Left lung (tissue), 10 donors: ENCODE data around the gene TMEM150C. TPM values are rescaled to one million over a fixed set of nuclear protein-coding genes. Genes with fewer than 3 reads are reported as not detected.
"Not testable (repeated sequence)": the region's sequence is repeated elsewhere in the genome, so short reads cannot be mapped to it uniquely, and the experiment has no call there.

ENCODE experiments used
- ATAC-seq: fragments of 200-7000 bp; cut with Tn5 transposase; one replicate; pipeline ENCODE4 v1.9.1; 2020; ENCODE audit warnings: moderate library complexity
- DNase-seq, 4 donors: peaks; one replicate each; pipeline ENCODE4 v3.0.0-alpha.2; 2013 to 2020
- H3K27ac ChIP-seq, 2 donors: fragments of 200-600 bp; sonication (generic) in 1 of 2; one replicate each; pipeline versions ENCODE4 v1.5.0 to v1.8.0; 2020 to 2021
- H3K27me3 ChIP-seq, 2 donors: fragments of 200-600 bp; sonication (generic) in 1 of 2; one replicate each; pipeline versions ENCODE4 v1.5.0 to v1.8.0; 2020 to 2021
- H3K36me3 ChIP-seq, 2 donors: fragments of 200-600 bp; sonication (generic) in 1 of 2; one replicate each; pipeline versions ENCODE4 v1.5.0 to v1.8.0; 2020 to 2021
- H3K4me1 ChIP-seq, 2 donors: fragments of 200-600 bp; one replicate each; pipeline ENCODE4 v1.8.0; 2021
- H3K4me3 ChIP-seq, 2 donors: fragments of 200-600 bp; sonication (generic) in 1 of 2; one replicate each; pipeline versions ENCODE4 v1.5.0 to v1.8.0; 2020 to 2021; ENCODE audit warnings: mild to moderate bottlenecking in 1 of 2
- H3K9me3 ChIP-seq, 2 donors: fragments of 200-600 bp; sonication (generic) in 1 of 2; one replicate each; pipeline versions ENCODE4 v1.5.0 to v1.8.0; 2020 to 2021
- CTCF ChIP-seq, 2 donors: fragments of 200-600 bp; sonication (generic) in 1 of 2; IDR thresholded peaks; one replicate each; pipeline versions ENCODE4 v1.5.0 to v1.8.0; 2021; ENCODE audit warnings: antibody characterized with exemption in 2 of 2
- intact Hi-C, 2 donors: fragments of 100-400 bp; cut with DNase I; formaldehyde crosslinking; loops; one replicate each; pipeline versions ENCODE4 v1.11.2 to v1.14.2; 2022
- polyA plus RNA-seq, 6 donors: library from polyadenylated mRNA; unstranded; fragments of 120-200 nt; gene quantifications; one replicate each; pipeline ENCODE4 v1.2.1, GENCODE V29; 2013; ENCODE audit not compliant: insufficient read length in 6 of 6
- total RNA-seq, 2 donors: library from RNA; stranded (reverse); fragmentation: NEBNext Ultra II Directional; extraction: Animal tissue kit (Norgen Biotek cat#: 25700); gene quantifications; one replicate each; pipeline ENCODE4 v1.2.1, GENCODE V29; 2021
- donor health status: DM: no; HTN: yes; CAD: no.
- donor health status: DM: no; HTN: no; CAD: no.

TMEM150C gene
- total and polyA plus RNA-seq, 8 donors: 4.3 to 18.9 (median 16.0) TPM

DNA sequence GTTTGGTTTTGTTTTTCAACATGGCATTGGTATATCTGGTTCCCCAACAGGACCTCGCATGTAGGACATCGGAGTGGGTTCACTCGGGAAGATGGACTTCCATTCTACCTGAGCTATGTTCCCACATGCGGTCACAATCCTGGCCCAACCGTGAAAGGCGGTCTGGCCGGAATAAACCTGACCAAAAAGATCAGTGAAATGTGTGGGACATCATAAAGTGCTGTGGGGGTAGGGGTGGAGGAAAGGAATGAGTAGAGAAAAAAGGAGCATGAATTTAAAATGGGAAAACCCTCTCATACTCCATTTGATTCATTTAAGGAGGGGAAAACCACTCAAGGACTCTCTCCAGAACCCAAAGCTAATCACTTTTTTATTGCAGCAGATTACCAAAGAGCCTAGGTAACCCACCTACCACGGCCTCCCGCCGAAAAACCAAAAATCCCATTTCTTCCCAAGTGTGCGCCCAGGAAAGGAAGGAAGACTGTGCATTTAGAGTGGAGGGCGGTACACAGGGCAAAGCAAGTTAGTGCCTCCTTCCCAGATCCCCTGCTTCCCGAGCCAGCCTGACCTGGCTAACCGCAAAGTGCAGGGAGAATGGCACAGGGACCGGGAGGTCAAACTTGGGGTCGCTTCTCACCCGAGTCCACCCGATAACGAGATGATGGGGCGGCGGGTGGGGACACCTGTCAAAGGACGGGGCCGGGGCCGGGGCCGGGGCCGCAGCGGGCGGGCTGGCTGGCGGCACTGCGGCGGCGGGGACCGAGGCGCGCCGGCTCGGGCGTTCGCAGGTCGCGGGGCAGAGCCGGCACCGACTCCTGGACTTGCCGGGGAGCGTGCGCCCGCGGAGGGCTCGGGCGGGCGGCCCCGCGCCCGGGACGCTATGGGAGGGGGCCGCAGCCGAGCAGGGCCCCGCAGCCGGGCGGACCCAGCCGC, 669 bp downstream of the TMEM150C start:
- Histone ChIP-seq H3K36me3 (no peaks in the 10 kb centered on the region), H3K27ac (no peak overlapping the region), H3K27me3 (peaks cover 0 to 50% of the 10 kb centered on the region in 2 donors), H3K9me3 (no peaks in the 10 kb centered on the region), H3K4me3 (peak overlapping the region in 1 of 2 donors; percentile 51), H3K4me1 (peaks cover 0 to 9% of the 10 kb centered on the region in 2 donors)
- intact Hi-C loops: no loop called here
- ATAC-seq (peak; percentile 47), DNase-seq (no peak)
- TF ChIP-seq CTCF (IDR thresholded peaks at IDR 0.05): no peak

DNA sequence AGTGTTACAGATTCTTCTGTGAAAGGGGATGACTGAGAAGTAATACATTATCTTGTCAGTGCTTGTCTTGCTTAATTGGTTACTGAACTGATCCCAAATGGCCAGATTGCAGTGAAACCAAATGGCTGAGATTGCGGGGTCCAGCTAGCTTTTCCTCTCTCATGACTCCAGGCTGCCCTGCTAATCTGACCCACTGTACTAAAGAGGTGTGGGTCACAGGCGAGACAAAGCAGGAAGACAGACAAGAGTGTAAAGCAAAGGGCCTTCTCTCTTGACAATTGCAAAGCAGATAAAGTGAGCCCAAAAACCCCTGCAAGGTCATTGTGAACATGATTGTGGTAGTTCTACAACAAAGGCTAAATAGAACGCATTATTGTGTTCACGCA, 2.1 kb downstream of the TMEM150C start:
- Histone ChIP-seq H3K9me3 (no peaks in the 10 kb centered on the region), H3K36me3 (no peaks in the 10 kb centered on the region), H3K4me1 (peaks cover 0 to 9% of the 10 kb centered on the region in 2 donors), H3K27ac (no peak overlapping the region), H3K27me3 (peaks cover 0 to 50% of the 10 kb centered on the region in 2 donors), H3K4me3 (no peak overlapping the region)
- TF ChIP-seq CTCF (IDR thresholded peaks at IDR 0.05): no peak
- ATAC-seq (no peak), DNase-seq (no peak)
- intact Hi-C loops: no loop called here

DNA sequence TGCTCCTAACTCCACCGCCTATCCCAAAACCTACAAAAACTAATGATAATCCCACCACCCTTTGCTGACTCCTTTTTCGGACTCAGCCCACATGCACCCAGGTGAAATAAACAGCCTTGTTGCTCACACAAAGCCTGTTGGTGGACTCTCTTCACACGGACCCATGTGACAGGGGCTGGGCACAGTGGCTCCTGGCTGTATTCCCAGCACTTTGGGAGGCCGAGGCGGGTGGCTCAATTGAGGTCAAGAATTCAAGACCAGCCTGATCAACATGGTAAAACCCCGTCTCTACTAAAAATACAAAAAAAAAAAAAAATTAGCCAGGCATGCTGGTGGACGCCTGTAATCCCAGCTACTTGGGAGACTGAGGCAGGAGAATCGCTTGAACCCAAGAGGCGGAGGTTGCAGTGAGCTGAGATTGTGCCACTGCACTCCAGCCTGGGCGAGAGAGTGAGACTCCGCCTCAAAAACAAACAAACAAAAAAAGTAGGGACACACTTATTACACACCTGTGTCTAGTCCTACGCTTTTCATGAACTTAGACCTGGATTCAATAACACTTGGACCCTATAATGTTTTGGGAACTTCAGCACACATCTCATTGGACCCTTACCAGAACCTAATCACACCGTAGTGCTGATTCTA, 2.6 kb downstream of the TMEM150C start:
- H3K4me3 ChIP-seq, H3K4me1 ChIP-seq, intact Hi-C loops, H3K9me3 ChIP-seq, DNase-seq, H3K36me3 ChIP-seq, H3K27ac ChIP-seq, ATAC-seq: not testable (repeated sequence)
- H3K27me3 ChIP-seq: peaks cover 0 to 50% of the 10 kb centered on the region in 2 donors

DNA sequence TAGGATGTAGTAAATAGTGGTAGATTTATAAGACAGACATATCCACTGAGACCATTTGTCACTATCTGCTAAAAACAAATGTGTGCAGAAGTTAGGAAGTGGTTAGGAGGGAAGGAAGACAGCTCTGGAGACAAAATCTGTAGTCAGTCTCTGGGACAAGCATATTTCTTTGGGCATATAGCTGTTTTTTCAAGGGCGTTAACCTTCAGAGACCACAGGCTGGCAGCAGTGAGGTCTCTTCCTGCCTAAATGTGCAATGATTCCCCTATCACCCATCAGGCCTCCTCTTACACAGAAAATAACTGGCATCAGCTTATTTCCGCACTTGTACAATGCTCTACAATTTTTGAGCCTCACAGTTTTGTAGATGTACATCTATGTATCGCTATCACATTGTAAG, 6.5 kb downstream of the TMEM150C start:
- H3K27me3 ChIP-seq: peaks cover 0 to 15% of the 10 kb centered on the region in 2 donors
- ATAC-seq (no peak), DNase-seq (no peak)
- no peaks in the 10 kb centered on the region for H3K9me3 ChIP-seq
- TF ChIP-seq CTCF (IDR thresholded peaks at IDR 0.05): no peak
- intact Hi-C loops: no loop called here
- no peaks in the 10 kb centered on the region for H3K36me3 ChIP-seq
- no peaks in the 10 kb centered on the region for H3K4me1 ChIP-seq
- H3K27ac ChIP-seq: no peak overlapping the region
- H3K4me3 ChIP-seq: no peak overlapping the region

GRCh38 chr4:82553020-82553419, 8.8 kb downstream of the TMEM150C start:
- ATAC-seq (no peak), DNase-seq (no peak)
- H3K36me3 ChIP-seq: no peaks in the 10 kb centered on the region
- H3K9me3 ChIP-seq: no peaks in the 10 kb centered on the region
- H3K27me3 ChIP-seq: peaks cover 0 to 3% of the 10 kb centered on the region in 2 donors
- TF ChIP-seq CTCF (IDR thresholded peaks at IDR 0.05): no peak
- H3K27ac ChIP-seq: no peak overlapping the region
- H3K4me3 ChIP-seq: no peak overlapping the region
- H3K4me1 ChIP-seq: no peaks in the 10 kb centered on the region
- intact Hi-C loops: no loop called here
